Gastroesophageal sphincter (tissue), 4 donors: ENCODE results near the gene CCDC159. TPM values are rescaled to one million over a fixed set of nuclear protein-coding genes. Genes with fewer than 3 reads are reported as not detected.

Experiments
- ATAC-seq: fragments of 150-250 bp; one replicate; pipeline ENCODE4 v1.9.1; 2016; ENCODE audit warnings: mild to moderate bottlenecking, moderate library complexity
- H3K27ac ChIP-seq, 4 donors: fragments of 200-600 bp; sonication (generic) in 3 of 4; 1 replicate in 3 of 4; 2 replicates in 1 of 4; pipeline ENCODE4 v1.5.1; 2016 to 2019
- H3K27me3 ChIP-seq: fragments of 200-600 bp; sonication (generic); one replicate; pipeline ENCODE4 v1.5.1; 2019
- H3K36me3 ChIP-seq, 2 donors: fragments of 200-600 bp; sonication (generic); one replicate each; pipeline ENCODE4 v1.5.1; 2019; ENCODE audit warnings: control low read depth in 1 of 2
- H3K4me1 ChIP-seq, 3 donors: fragments of 200-600 bp; sonication (generic); 1 replicate in 2 of 3; 2 replicates in 1 of 3; pipeline ENCODE4 v1.5.1; 2016 to 2019; ENCODE audit warnings: control low read depth in 2 of 3
- H3K4me3 ChIP-seq, 2 donors: fragments of 200-600 bp; sonication (generic); one replicate each; pipeline ENCODE4 v1.5.1; 2019; ENCODE audit warnings: mild to moderate bottlenecking in 1 of 2, moderate library complexity in 1 of 2
- H3K9me3 ChIP-seq, 3 donors: fragments of 200-600 bp; sonication (generic); one replicate each; pipeline ENCODE4 v1.5.1; 2017 to 2019; ENCODE audit warnings: control low read depth in 2 of 3
- CTCF ChIP-seq, 4 experiments: fragments of 200-600 bp in 2 of 4; fragments of 450-650 bp in 2 of 4; sonication (generic) in 1 of 4; IDR thresholded peaks; one replicate each; pipeline ENCODE4 v1.5.1; 2017 to 2019; ENCODE audit warnings: antibody characterized with exemption in 4 of 4, mild to moderate bottlenecking in 2 of 4, moderate library complexity in 2 of 4
- EP300 ChIP-seq: sonication (generic); formaldehyde crosslinking; IDR thresholded peaks from one replicate; pipeline ENCODE4 v1.6.1; 2017; ENCODE audit warnings: antibody characterized with exemption, mild to moderate bottlenecking
- POLR2A ChIP-seq, 2 donors: fragments of 450-650 bp; IDR thresholded peaks; one replicate each; pipeline ENCODE4 v1.6.1; 2017; ENCODE audit warnings: antibody characterized with exemption in 2 of 2, mild to moderate bottlenecking in 2 of 2, moderate library complexity in 1 of 2
- POLR2AphosphoS5 ChIP-seq: sonication (generic); formaldehyde crosslinking; IDR thresholded peaks from one replicate; pipeline ENCODE4 v1.6.1; 2017; ENCODE audit warnings: antibody characterized with exemption
- WGBS, 2 donors: methylation state at CpG; one replicate each; pipeline ENCODE4 v1.1.5; 2018; ENCODE audit warnings: low coverage in 1 of 2; 5-methylcytosine and 5-hydroxymethylcytosine counted together
- total RNA-seq, 4 donors: library from RNA; depleted of rRNA; stranded (reverse); fragments of >200 nt; gene quantifications; one replicate each; pipeline ENCODE4 v1.1.0, GENCODE V29; 2016

Gene CCDC159
- total RNA-seq, 4 donors from 2014 or later = 6.6 to 30.0 (median 19.0) TPM

GRCh38 chr19:11356074-11356397, 9.7 kb downstream of the CCDC159 start:
- Histone ChIP-seq H3K4me1 (peaks cover 0 to 31% (median 10%) of the 10 kb centered on the region in 3 donors), H3K9me3 (no peaks in the 10 kb centered on the region), H3K4me3 (peak overlapping the region; percentile 76 to 92), H3K27ac (peak overlapping the region in 3 of 4 donors; percentile 80 to 86 (median 83)), H3K27me3 (no peaks in the 10 kb centered on the region), H3K36me3 (peaks cover 0 to 38% of the 10 kb centered on the region in 2 donors)
- TF ChIP-seq POLR2AphosphoS5 = no peak
- TF ChIP-seq CTCF (IDR thresholded peaks at IDR 0.05) = no peak
- WGBS, 2 donors = 90% methylated on average over 4 of the region's 6 CpGs; no CpG with 5 or more reads in 1 of the 2 donors
- ATAC-seq = no peak

GRCh38 chr19:11356676-11357550, 10.6 kb downstream of the CCDC159 start:
- 52 to 60% methylated on average over 1 to 2 of the region's 11 CpGs for WGBS, 2 donors
- Histone ChIP-seq H3K27ac (peak overlapping the region in 2 of 4 donors; percentile 13 to 86), H3K36me3 (peaks cover 0 to 47% of the 10 kb centered on the region in 2 donors), H3K9me3 (no peaks in the 10 kb centered on the region), H3K4me3 (no peak overlapping the region), H3K27me3 (no peaks in the 10 kb centered on the region), H3K4me1 (peaks cover 0 to 31% (median 10%) of the 10 kb centered on the region in 3 donors)
- TF ChIP-seq POLR2AphosphoS5 (no peak), CTCF (IDR thresholded peaks at IDR 0.05) (no peak), EP300 (no peak), POLR2A (IDR thresholded peaks at IDR 0.05) (no peak)
- no peak for ATAC-seq

GRCh38 chr19:11359421-11359820, 13.1 kb downstream of the CCDC159 start:
- Histone ChIP-seq H3K27ac (no peak overlapping the region), H3K36me3 (peaks cover 0 to 72% of the 10 kb centered on the region in 2 donors), H3K27me3 (no peaks in the 10 kb centered on the region), H3K4me1 (peaks cover 0 to 31% (median 10%) of the 10 kb centered on the region in 3 donors), H3K4me3 (no peak overlapping the region), H3K9me3 (no peaks in the 10 kb centered on the region)
- 70 to 100% methylated on average over 1 to 4 of the region's 11 CpGs for WGBS, 2 donors
- TF ChIP-seq POLR2AphosphoS5 (no peak), EP300 (no peak), POLR2A (IDR thresholded peaks at IDR 0.05) (no peak)
- ATAC-seq = no peak

GRCh38 chr19:11361037-11361770, 14.9 kb downstream of the CCDC159 start:
- no CpG with 5 or more reads among the region's 43 CpGs for WGBS, 2 donors
- H3K9me3 ChIP-seq = no peaks in the 10 kb centered on the region
- ATAC-seq = no peak
- H3K4me1 ChIP-seq = peaks cover 0 to 19% (median 5%) of the 10 kb centered on the region in 3 donors
- H3K27me3 ChIP-seq = no peaks in the 10 kb centered on the region
- TF ChIP-seq POLR2A (IDR thresholded peaks at IDR 0.05) (no peak), EP300 (no peak)
- no peak overlapping the region for H3K4me3 ChIP-seq
- peak overlapping the region in 1 of 4 donors; percentile 12 for H3K27ac ChIP-seq
- H3K36me3 ChIP-seq = peaks cover 0 to 89% of the 10 kb centered on the region in 2 donors

- 79 to 92% methylated on average over 11 to 15 of the region's 35 CpGs for WGBS, 2 donors
- Histone ChIP-seq H3K9me3 (no peaks in the 10 kb centered on the region), H3K27me3 (no peaks in the 10 kb centered on the region), H3K4me3 (no peak overlapping the region), H3K4me1 (peaks cover 0 to 10% (median 0%) of the 10 kb centered on the region in 3 donors), H3K27ac (no peak overlapping the region), H3K36me3 (peaks cover 0 to 90% of the 10 kb centered on the region in 2 donors)
- no peak for TF ChIP-seq CTCF (IDR thresholded peaks at IDR 0.05)
- TF ChIP-seq EP300 = no peak
- no peak for TF ChIP-seq POLR2AphosphoS5
- no peak for TF ChIP-seq POLR2A (IDR thresholded peaks at IDR 0.05)
- ATAC-seq = no peak
These were observed 15.7 kb downstream of the CCDC159 start for GRCh38 chr19:11361771-11362731.
